ENCODE data around the gene SCFD1. TPM values are rescaled to one million over a fixed set of nuclear protein-coding genes. Genes with fewer than 3 reads are reported as not detected.

The SCFD1 gene
- total RNA-seq, 1 donor from 2014 or later: 41.7 TPM

GRCh38 chr14:30768791-30769190 lies 146.7 kb downstream of the SCFD1 start:
- H3K36me3 ChIP-seq (ENCODE audit: control insufficient read depth, insufficient read depth, low read length): no peaks in the 10 kb centered on the region
- no peak for TF ChIP-seq CTCF (IDR thresholded peaks at IDR 0.05; ENCODE audit: insufficient read depth, low read length, poor library complexity, severe bottlenecking)
- no peak for DNase-seq (ENCODE audit: low read depth)
- peaks cover 3% of the 10 kb centered on the region for H3K27me3 ChIP-seq (ENCODE audit: control insufficient read depth, insufficient read depth, low read length)
- no peak overlapping the region for H3K4me3 ChIP-seq (ENCODE audit: low read depth, low read length)

- TF ChIP-seq CTCF (IDR thresholded peaks at IDR 0.05; ENCODE audit: insufficient read depth, low read length, poor library complexity, severe bottlenecking): no peak
- no peak for DNase-seq (ENCODE audit: low read depth)
- H3K36me3 ChIP-seq (ENCODE audit: control insufficient read depth, insufficient read depth, low read length): no peaks in the 10 kb centered on the region
- H3K4me3 ChIP-seq (ENCODE audit: low read depth, low read length): no peak overlapping the region
- H3K27me3 ChIP-seq (ENCODE audit: control insufficient read depth, insufficient read depth, low read length): peaks cover 3% of the 10 kb centered on the region
These were observed 148.3 kb downstream of the SCFD1 start for GRCh38 chr14:30770376-30770775.

GRCh38 chr14:30771595-30771994 lies 149.5 kb downstream of the SCFD1 start:
- peaks cover 3% of the 10 kb centered on the region for H3K27me3 ChIP-seq (ENCODE audit: control insufficient read depth, insufficient read depth, low read length)
- H3K4me3 ChIP-seq (ENCODE audit: low read depth, low read length): no peak overlapping the region
- no peak for DNase-seq (ENCODE audit: low read depth)
- no peaks in the 10 kb centered on the region for H3K36me3 ChIP-seq (ENCODE audit: control insufficient read depth, insufficient read depth, low read length)
- no peak for TF ChIP-seq CTCF (IDR thresholded peaks at IDR 0.05; ENCODE audit: insufficient read depth, low read length, poor library complexity, severe bottlenecking)

- no peaks in the 10 kb centered on the region for H3K27me3 ChIP-seq (ENCODE audit: control insufficient read depth, insufficient read depth, low read length)
- H3K4me3 ChIP-seq (ENCODE audit: low read depth, low read length): no peak overlapping the region
- no peak for DNase-seq (ENCODE audit: low read depth)
- TF ChIP-seq CTCF (IDR thresholded peaks at IDR 0.05; ENCODE audit: insufficient read depth, low read length, poor library complexity, severe bottlenecking): no peak
- no peaks in the 10 kb centered on the region for H3K36me3 ChIP-seq (ENCODE audit: control insufficient read depth, insufficient read depth, low read length)
These were observed 157.1 kb downstream of the SCFD1 start for GRCh38 chr14:30779210-30779609.

Other genes with a start within 250 kb of the SCFD1 start
- 8.7 and 9.1 TPM in 2 replicates for gene G2E3, start 63.2 kb upstream of the SCFD1 start, total RNA-seq